D721Med (cell line): ENCODE data around the gene SFXN5.

Experiments
- DNase-seq: peaks from one replicate; pipeline ENCODE4 v3.0.0; 2011; ENCODE audit warnings: low spot score; ENCODE audit not compliant: insufficient read length
- FAIRE-seq: peaks from 2 replicates; lab custom pipeline; 2011; peaks lifted over from hg19 to GRCh38; lab: Jason Lieb, UNC
- TF ChIP-seq, protein P1 (sequence below): IDR thresholded peaks from 2 replicates; pipeline ENCODE4 v1.5.1; 2012; ENCODE audit warnings: mild to moderate bottlenecking, control low read depth; ENCODE audit not compliant: insufficient read depth; ENCODE audit errors: missing control alignments

SFXN5 gene

DNA sequence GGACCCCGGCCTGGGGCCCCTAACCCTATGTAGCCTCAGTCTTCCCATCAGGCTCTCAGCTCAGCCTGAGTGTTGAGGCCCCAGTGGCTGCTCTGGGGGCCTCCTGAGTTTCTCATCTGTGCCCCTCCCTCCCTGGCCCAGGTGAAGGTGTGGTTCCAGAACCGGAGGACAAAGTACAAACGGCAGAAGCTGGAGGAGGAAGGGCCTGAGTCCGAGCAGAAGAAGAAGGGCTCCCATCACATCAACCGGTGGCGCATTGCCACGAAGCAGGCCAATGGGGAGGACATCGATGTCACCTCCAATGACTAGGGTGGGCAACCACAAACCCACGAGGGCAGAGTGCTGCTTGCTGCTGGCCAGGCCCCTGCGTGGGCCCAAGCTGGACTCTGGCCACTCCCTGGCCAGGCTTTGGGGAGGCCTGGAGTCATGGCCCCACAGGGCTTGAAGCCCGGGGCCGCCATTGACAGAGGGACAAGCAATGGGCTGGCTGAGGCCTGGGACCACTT lies 137.8 kb downstream of the SFXN5 start:
- DNase-seq (no peak), FAIRE-seq (no peak)
- TF ChIP-seq, protein P1, sequence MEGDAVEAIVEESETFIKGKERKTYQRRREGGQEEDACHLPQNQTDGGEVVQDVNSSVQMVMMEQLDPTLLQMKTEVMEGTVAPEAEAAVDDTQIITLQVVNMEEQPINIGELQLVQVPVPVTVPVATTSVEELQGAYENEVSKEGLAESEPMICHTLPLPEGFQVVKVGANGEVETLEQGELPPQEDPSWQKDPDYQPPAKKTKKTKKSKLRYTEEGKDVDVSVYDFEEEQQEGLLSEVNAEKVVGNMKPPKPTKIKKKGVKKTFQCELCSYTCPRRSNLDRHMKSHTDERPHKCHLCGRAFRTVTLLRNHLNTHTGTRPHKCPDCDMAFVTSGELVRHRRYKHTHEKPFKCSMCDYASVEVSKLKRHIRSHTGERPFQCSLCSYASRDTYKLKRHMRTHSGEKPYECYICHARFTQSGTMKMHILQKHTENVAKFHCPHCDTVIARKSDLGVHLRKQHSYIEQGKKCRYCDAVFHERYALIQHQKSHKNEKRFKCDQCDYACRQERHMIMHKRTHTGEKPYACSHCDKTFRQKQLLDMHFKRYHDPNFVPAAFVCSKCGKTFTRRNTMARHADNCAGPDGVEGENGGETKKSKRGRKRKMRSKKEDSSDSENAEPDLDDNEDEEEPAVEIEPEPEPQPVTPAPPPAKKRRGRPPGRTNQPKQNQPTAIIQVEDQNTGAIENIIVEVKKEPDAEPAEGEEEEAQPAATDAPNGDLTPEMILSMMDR: no peak

DNA sequence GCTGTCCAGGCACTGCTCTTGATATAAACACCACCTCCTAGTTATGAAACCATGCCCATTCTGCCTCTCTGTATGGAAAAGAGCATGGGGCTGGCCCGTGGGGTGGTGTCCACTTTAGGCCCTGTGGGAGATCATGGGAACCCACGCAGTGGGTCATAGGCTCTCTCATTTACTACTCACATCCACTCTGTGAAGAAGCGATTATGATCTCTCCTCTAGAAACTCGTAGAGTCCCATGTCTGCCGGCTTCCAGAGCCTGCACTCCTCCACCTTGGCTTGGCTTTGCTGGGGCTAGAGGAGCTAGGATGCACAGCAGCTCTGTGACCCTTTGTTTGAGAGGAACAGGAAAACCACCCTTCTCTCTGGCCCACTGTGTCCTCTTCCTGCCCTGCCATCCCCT lies 138.3 kb downstream of the SFXN5 start:
- FAIRE-seq (no peak), DNase-seq (no peak)
- TF ChIP-seq, protein P1: no peak

DNA sequence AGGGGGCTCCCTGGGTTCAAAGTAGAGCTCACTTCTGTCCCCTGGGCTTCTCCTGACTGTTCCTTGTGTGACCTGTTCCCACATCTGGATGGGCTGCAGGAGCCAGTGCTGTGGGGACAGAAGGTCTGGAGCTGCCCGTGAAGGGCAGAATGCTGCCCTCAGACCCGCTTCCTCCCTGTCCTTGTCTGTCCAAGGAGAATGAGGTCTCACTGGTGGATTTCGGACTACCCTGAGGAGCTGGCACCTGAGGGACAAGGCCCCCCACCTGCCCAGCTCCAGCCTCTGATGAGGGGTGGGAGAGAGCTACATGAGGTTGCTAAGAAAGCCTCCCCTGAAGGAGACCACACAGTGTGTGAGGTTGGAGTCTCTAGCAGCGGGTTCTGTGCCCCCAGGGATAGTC lies 138.7 kb downstream of the SFXN5 start:
- FAIRE-seq (no peak), DNase-seq (no peak)
- TF ChIP-seq, protein P1: no peak

DNA sequence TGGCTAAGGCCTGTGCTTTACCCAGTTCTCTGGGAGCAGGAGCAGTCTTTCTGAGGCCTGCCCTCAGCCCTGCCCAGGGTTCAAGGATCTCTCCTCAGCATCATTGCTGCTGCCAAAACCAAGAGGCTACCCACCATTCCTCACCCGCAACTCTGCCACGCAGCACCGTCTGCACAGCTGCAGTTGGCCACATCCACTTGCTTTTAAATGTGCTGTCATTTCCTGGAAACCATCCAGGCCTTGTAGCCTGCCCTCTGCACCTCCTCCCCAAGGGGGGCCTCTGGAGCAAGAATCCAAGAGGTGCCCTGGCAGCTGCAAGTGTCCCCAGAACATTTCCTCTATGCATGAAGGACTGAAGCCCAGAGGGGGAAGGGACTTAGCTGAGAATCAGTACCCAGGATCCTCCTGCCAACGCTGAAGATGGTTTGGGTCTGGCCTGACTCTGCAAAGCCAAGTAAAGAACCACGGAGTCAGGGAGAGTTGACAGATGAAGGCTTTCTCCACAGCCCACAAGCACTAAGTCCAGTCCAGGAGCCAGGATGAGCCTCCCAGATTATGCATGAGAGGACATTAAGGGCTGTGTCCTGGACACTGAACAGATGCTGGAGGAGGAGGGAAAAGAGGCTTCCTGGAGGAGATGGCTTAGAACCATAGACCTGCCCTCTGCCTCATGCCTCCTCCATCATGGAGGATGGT lies 139.3 kb downstream of the SFXN5 start:
- DNase-seq: no peak
- TF ChIP-seq, protein P1: no peak
- FAIRE-seq: no peak

DNA sequence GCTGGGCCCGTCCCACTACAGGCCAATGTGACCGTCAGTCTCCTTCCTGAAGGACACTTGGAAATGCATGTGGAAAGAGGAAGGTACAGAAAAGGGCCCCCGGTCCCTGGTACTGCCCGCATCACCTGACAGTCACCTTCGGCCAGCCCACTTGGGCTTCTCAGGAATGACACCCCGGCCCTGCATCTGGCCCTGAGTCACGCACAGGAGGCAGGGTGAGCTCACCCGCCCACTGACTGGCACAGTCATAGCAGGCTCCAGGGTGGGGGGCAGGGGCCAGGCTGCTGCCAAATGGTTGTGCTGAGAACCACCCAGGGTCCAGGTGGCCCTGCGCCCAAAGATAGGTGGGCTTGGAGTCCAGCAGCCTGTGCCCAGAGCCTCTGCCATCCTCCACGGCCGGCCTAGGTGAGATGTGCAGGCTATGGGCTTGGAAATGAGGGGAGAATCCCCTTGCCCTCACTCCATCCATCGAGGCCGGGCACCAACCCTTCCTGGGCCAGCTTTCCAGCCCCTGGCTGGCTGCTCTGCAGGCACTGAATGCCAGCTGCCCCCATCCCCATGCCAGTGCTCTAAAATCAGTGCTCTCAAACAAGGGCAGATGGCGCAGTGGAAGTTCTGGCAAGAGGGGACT lies 140.1 kb downstream of the SFXN5 start:
- DNase-seq: no peak
- TF ChIP-seq, protein P1: no peak
- FAIRE-seq: no peak

DNA sequence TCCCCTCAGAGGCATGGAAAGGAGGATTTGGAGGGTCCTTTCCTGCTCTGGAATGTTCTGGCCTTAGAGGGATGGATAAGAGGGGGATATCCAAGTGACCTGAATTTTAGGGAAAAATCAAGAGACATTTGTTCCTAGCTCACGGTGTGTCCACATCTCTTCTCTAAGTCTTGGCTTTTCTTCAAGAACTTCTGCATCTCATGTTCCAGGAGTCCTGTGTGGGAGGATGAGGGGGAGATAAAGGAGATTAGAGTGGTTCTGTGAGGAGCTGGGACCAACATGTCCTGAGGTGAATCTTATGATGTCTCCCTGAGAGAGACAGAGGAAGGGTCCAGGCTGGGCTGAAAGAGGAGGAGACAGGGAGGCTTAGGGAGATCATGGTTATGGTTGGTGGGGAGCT lies 142.5 kb downstream of the SFXN5 start:
- no peak for FAIRE-seq
- TF ChIP-seq, protein P1: no peak
- no peak for DNase-seq
